ENCODE data around the gene GMCL1. TPM values are rescaled to one million over a fixed set of nuclear protein-coding genes. Genes with fewer than 3 reads are reported as not detected.

Gene GMCL1
- total and polyA plus RNA-seq, 9 of the 15 experiments (the other 6 are each of a cell fraction or from before 2014, with no cell fraction given): 7.0 to 27.3 (median 15.4) TPM

DNA sequence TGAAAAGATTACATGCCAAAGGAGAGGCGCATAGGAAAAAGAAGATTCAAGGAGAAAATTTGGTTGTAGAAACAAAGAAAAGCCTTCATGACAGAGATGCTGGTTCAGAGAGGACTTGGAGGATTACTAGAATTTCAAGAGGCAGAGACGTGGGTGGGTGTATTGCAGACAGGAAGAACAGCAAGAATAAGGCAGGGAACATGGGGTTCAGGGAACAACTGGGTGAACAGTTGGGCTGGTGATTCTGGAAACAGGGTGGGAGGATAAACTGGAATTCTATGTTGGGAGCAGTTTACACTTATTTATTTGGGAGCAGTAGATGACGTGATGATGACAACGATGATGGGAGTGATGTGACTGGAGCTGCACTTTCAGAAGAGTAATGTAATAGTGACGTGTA, 18.4 kb upstream of the GMCL1 start (continued):
- TF ChIP-seq, protein P1, sequence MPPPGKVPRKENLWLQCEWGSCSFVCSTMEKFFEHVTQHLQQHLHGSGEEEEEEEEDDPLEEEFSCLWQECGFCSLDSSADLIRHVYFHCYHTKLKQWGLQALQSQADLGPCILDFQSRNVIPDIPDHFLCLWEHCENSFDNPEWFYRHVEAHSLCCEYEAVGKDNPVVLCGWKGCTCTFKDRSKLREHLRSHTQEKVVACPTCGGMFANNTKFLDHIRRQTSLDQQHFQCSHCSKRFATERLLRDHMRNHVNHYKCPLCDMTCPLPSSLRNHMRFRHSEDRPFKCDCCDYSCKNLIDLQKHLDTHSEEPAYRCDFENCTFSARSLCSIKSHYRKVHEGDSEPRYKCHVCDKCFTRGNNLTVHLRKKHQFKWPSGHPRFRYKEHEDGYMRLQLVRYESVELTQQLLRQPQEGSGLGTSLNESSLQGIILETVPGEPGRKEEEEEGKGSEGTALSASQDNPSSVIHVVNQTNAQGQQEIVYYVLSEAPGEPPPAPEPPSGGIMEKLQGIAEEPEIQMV (tag; conservative IDR thresholded peaks at IDR 0.05; ENCODE audit: low read depth): no peak
- TF ChIP-seq HMG20B (CRISPR knock-in tag; IDR thresholded peaks at IDR 0.05) (no peak), ERF (CRISPR knock-in tag; IDR thresholded peaks at IDR 0.05) (no peak), JUN (IDR thresholded peaks at IDR 0.05; ENCODE audit: borderline replicate concordance, low read depth, low read length) (no peak), JUN (CRISPR knock-in tag; IDR thresholded peaks at IDR 0.05; ENCODE audit: borderline replicate concordance) (no peak), GABPB2 (CRISPR knock-in tag; conservative IDR thresholded peaks at IDR 0.05) (no peak), ZNF551 (CRISPR knock-in tag; IDR thresholded peaks at IDR 0.05) (no peak)
- TF ChIP-seq, protein P2, sequence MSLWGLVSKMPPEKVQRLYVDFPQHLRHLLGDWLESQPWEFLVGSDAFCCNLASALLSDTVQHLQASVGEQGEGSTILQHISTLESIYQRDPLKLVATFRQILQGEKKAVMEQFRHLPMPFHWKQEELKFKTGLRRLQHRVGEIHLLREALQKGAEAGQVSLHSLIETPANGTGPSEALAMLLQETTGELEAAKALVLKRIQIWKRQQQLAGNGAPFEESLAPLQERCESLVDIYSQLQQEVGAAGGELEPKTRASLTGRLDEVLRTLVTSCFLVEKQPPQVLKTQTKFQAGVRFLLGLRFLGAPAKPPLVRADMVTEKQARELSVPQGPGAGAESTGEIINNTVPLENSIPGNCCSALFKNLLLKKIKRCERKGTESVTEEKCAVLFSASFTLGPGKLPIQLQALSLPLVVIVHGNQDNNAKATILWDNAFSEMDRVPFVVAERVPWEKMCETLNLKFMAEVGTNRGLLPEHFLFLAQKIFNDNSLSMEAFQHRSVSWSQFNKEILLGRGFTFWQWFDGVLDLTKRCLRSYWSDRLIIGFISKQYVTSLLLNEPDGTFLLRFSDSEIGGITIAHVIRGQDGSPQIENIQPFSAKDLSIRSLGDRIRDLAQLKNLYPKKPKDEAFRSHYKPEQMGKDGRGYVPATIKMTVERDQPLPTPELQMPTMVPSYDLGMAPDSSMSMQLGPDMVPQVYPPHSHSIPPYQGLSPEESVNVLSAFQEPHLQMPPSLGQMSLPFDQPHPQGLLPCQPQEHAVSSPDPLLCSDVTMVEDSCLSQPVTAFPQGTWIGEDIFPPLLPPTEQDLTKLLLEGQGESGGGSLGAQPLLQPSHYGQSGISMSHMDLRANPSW (CRISPR knock-in tag; IDR thresholded peaks at IDR 0.05): no peak
